CD4-positive, alpha-beta T cell treated with Interleukin-17A for 1 hour (primary cell): ENCODE results near the gene DYNLT4.
"Not testable (repeated sequence)": the region's sequence is repeated elsewhere in the genome, so short reads cannot be mapped to it uniquely, and the experiment has no call there.

Experiments
- DNase-seq: peaks from one replicate; pipeline ENCODE4 v3.0.0-alpha.2; 2020

The DYNLT4 gene

GRCh38 chr1:44808063-44808937 is 1.1 kb upstream of the DYNLT4 start, which contains the start of gene BTBD19:
BTBD19 (plus strand) TSS chr1:44808523; CDS start chr1:44808821, 298 bp downstream.
- peak; percentile 88 for DNase-seq

DNA sequence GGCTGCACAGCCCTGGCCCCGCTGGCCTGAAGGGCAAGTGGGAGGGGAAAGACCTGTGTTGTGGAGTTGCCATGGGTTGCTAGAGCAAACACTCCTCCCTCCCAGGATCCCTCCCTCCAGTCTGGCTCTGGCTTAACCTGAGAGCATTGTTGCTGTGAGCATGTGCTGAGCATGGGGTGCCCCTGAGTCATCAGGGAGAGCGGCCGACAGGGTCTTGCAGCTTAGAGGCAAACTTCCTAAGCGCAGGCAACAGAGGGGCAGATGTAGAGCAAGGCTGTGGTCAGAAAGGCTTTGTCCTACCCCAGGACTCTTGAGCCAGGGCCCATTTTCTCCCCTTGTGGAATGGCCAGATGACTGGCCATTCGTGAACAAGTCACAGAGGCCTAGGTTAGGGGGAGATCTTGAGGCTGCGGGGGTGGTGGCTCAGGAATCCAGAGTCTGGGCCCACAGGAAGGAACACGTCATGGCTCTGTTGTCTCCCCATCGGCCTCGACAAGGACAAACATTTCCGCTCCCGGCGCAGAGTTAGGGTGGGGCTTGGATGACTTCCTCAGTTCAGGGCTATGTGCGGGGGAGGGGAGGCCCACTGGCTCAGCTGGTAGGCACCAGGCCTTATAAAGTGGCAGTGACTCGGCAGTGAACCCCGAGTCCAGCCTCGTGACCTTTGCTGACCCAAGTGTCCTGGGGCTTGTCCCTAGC is 362 bp upstream of the DYNLT4 start:
- DNase-seq = peak; percentile 96

GRCh38 chr1:44806025-44806703 is 987 bp downstream of the DYNLT4 start:
- peak; percentile 42 for DNase-seq

GRCh38 chr1:44805311-44806024 is 1.7 kb downstream of the DYNLT4 start:
- peak; percentile 46 for DNase-seq

DNA sequence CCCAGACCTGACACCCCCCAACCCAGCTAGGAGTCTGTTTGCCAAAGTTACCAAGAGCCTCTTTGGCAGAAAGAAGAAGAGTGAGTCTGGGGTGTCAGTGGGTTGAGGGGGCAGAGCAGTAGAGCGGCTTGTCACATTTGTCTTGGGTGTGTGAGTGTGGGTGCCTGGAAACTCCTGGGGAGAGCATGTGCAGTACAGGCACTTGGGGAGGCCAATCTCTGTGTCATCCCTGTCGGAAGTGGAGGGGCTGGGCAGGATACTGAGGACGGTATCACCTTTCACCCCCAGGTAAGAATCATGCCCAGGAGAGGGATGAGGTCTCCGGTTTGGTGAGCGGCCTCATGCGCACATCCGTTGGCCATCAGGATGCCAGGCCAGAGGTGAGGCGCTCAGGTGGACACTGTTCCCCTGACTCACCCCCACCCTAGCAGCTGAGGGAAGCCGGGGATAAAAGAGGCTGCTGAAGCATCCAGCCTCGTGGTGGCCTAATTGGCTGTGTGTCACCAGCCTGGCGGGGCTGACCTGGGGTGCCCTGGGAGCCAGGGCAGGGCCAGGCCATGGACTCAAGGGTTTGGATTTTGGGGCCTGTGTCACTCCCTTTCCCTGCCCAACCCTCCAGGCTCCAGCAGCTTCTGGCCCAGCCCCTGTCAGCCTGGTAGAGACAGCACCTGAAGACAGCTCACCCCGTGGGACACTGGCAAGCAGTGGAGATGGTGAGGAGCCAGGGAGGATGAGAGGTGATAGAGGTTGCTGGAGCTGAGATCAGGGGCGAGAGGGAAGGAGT is 3.6 kb downstream of the DYNLT4 start:
- peak; percentile 43 for DNase-seq

DNA sequence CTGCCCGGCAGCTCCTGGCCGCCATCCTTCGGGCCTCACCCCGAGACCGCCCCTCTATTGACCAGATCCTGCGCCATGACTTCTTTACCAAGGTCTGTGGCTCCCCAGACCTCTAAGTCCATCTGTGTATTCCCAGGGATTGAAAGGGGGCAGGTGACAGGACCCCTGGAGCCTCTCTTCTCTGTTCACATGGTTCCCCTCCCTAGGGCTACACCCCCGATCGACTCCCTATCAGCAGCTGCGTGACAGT is 4.2 kb downstream of the DYNLT4 start:
- no peak for DNase-seq

GRCh38 chr1:44802306-44803061 is 4.7 kb downstream of the DYNLT4 start:
- peak; percentile 44 for DNase-seq

DNA sequence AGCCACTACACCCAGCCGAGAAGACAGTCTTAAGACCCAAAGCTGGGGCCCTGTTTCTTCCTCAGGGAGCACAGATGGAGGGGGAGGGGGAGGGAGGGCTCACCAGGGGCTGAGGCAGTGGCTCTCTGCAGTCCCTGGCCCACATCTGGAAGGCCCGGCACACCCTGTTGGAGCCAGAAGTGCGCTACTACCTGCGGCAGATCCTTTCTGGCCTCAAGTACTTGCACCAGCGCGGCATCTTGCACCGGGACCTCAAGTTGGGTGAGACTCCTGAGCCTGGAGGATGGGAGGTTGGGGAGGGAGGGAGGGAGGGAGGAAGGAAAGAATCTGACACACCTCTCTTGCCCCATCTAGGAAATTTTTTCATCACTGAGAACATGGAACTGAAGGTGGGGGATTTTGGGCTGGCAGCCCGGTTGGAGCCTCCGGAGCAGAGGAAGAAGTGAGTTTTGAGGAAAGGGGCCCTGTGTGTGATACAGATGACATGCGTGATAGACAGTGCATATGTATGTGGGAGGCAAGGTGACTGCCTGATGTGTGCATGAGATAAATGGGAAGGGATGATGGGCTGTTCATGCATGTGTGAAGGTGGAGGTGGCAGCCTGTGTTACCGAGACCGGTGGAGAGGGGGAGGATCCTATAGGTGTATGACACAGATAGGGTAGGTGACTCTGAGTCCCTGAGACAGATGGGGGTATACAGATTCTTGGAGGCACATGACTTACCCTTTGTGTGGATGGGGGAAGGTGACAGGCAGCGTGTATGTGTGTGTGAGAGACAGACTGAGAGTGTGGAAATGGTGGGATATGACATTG is 5.5 kb downstream of the DYNLT4 start:
- peak; percentile 63 for DNase-seq

DNA sequence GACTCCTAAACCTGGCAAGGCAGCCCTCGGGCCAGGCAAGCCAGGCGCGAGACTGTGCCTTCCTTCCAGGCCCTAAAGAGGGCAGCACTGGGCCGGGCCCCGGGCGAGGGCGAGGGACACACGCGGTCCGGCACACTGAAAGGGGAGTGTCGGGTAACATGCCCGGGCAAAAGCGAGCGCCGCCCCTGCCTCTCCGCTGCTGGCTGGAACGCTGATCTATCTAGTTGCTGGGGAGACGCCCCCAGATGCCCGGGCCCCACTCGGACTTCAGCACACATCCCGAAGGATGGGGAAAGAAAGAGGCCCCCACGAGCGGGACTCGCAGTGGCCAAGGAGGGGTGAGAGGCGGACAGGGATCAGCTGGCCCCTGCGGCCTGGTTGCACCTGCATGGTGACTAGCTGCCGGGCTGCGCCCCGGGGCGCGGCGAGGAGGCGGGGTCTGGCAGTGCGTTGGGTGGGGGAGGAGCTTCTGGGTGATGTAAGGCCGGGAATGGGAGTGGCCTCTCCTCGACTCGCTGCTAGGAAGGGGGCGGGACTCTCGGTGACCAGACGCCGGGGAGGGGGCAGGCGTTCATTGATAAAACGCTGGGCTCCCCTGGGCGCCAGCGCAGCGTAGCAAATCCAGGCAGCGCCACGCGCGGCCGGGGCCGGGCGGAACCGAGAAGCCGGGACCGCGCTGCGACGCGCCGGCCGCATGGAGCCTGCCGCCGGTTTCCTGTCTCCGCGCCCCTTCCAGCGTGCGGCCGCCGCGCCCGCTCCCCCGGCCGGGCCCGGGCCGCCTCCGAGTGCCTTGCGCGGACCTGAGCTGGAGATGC is 7.2 kb downstream of the DYNLT4 start, which contains the start of gene PLK3:
PLK3 (plus strand) TSS at position 608 of the 815 bp plus-strand sequence; CDS start at position 695, 87 bp downstream.
- DNase-seq = peak; percentile 99

DNA sequence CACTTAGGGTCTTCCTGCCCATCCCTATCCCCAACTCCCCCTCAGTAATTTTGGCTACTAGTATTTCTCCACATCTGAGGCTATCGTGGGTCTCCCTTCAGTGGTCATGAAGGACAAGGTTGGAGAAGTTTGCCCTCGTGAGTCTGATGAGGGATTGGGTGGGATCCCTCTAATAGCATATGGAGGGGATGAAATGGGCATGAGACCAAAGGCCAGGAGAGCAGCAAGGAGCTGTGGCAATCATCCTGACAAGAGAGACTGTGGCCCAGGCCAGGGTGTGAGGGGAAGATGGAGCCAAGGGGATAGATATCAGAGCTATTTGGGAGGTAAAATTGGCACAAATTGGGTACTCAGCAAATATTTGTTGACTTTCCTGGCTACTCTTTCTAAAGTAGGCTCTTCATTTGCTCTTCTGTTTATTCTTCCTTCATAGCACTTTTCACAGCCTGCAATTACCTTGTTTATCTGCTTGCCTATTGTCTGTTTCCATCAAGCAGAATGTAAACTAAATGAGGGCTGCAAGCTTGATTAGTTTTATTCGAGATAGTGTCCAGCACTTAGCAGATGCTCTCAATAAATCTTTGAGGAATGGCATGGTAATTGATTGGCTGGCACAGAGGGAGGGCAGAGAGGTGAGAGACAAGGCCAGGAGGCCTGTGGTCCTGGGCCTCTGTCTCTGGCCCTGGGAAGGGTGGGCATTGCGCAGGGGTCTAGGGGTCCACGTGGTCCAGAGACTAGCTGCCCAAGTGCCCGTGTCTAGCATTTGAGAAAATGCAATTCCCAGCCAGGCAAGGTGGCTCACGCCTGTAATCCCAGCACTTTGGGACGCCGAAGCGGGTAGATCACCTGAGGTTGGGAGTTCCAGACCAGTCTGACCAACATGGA is 8.4 kb downstream of the DYNLT4 start:
- no peak for DNase-seq

DNA sequence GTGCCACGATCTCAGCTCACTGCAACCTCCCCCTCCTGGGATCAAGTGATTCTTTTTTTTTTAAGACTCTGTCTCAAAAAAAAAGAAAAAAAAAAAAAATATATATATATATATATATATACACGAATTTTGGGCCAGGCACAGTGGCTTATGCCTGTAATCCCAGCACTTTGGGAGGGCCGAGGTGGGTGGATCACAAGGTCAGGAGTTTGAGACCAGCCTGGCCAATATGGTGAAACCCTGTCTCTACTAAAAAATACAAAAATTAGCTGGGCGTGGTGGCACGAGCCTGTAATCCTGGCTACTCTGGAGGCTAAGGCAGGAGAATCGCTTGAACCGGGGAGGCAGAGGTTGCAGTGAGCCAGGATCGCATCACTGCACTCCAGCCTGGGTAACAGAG is 9.3 kb downstream of the DYNLT4 start:
- DNase-seq = not testable (repeated sequence)

DNA sequence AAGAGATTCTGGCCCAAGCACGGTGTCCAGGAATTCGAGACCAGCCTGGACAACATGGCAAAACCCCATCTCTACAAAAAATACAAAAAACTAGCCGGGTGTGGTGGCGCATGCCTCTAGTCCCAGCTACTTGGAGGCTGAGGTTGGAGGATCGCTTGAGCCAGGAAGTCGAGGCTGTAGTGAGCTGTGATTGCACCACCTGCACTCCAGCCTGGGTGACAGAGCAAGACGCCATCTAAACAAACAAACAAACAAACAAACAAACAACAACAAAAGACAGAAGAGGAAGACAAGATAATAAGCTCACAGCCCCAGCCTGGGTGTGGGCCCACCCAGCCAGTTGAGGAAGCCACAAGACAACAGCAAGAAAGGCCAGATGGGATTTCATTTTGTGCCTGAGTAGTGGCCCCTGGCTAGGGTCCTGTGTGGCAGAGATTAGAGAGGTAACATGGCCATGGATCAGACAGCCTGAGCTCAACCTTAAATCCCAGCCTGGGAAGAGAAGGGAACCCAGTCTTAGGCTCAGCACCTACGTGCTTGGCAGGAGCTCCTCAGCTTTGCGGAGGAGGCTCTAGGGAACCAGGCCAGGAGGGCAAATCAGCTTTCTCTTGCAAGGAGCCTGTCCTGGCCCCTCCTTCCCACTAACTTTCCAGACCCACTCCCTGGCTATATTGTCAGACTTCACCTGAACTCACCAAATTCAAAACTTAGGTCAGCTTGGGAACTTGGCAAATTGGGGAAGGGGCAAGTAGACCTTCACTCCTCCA is 14.2 kb downstream of the DYNLT4 start:
- DNase-seq = no peak

GRCh38 chr1:44790968-44791801 is 16.0 kb downstream of the DYNLT4 start:
- no peak for DNase-seq

GRCh38 chr1:44788120-44788860 is 18.9 kb downstream of the DYNLT4 start, which contains the start of gene BEST4:
BEST4 (minus strand) TSS chr1:44788170; CDS start chr1:44787705, 465 bp downstream.
- no peak for DNase-seq

GRCh38 chr1:44787506-44787905 is 19.6 kb downstream of the DYNLT4 start:
- DNase-seq = no peak
